GM18526 (cell line): ENCODE data around the gene HOXC10.

Source experiments
- POLR2A ChIP-seq: IDR thresholded peaks from 3 replicates; pipeline ENCODE4 v1.6.1; 2011; ENCODE audit not compliant: insufficient read length; ENCODE audit errors: extremely low read depth

HOXC10 gene

GRCh38 chr12:53985994-53986685 lies 1.2 kb downstream of the HOXC10 start:
- TF ChIP-seq POLR2A = no peak

- no peak for TF ChIP-seq POLR2A
Observed at GRCh38 chr12:53986686-53987483, 1.9 kb downstream of the HOXC10 start.

GRCh38 chr12:53987787-53988230 lies 2.9 kb downstream of the HOXC10 start:
- TF ChIP-seq POLR2A = no peak

DNA sequence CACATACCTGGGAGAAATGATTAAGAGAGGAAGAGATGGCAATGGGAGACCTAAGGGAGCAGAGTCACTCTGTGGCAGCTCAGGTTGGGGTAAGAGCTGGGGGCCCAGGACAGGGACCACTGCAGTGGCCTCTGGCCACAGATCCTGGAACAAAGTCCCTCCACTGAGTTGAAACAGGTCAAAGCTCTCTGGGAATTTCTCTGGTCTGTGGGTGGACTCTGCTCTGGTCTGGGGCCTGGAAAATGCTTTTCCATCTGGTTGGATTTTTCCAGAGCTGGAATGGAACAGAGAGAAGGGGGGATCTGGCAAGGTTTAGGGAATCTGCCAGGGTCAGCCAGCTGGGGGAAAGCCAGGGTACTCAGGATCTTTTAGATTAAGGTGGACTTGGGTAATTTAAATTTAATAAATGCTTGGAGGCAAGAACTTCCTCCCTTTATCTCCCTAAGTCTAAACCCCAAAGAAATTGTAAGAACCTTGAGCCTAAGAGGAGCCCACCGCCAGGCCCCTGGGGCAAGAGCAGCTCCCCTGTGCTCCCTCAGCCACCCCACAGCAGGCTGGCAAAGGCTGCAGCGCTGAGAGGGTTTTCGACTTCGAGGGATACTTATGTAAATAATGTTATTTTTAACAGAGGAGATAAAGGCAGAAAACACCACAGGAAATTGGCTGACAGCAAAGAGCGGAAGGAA lies 3.7 kb downstream of the HOXC10 start:
- no peak for TF ChIP-seq POLR2A

- TF ChIP-seq POLR2A = no peak
Observed at GRCh38 chr12:53989227-53990113, 4.5 kb downstream of the HOXC10 start.

GRCh38 chr12:53990311-53991076 lies 5.5 kb downstream of the HOXC10 start:
- TF ChIP-seq POLR2A = no peak

GRCh38 chr12:53991077-53991460 lies 6.1 kb downstream of the HOXC10 start:
- TF ChIP-seq POLR2A = no peak

- TF ChIP-seq POLR2A = no peak
Observed at GRCh38 chr12:53992377-53992889, 7.5 kb downstream of the HOXC10 start.

DNA sequence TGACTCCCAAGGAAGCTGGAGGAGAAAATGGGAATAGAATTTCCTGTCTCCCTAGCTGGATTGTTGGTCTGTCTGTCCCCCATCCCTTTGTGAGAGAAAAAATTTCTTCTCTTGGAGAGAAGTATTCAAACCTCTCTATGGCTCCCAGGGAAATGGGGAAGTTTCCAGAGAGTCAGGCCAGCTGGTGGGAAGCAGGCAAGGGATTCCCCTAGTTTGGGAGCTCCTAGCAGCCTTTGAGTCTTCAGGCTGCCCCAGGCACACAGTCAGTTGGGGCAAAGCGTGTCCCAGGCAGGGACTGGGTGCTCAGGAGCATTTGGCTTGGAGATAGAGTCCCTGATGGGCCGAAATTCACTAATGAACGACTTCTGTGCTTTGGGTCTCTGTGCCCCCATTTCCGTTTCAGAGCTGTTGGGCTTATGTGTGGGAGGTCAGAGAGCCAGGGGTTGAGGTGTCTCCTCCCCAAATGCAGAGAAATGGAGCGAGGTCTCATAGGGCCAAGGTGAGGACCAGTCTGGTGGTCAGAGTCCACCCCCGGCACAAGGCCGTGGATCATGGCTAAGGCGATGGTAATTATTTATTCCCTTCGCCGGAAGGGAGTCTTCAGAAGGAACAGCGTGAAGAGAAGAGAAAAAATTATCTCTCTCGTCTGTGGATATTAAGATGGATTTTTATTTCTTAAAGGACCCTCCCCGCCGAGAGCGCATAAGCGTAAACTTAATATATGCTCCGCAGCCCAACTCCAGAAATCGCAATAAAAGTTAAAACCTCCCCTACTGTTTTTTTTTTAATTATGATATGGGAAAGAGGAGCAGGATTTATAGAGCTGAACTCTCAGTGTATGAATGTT lies 8.4 kb downstream of the HOXC10 start:
- TF ChIP-seq POLR2A = no peak

DNA sequence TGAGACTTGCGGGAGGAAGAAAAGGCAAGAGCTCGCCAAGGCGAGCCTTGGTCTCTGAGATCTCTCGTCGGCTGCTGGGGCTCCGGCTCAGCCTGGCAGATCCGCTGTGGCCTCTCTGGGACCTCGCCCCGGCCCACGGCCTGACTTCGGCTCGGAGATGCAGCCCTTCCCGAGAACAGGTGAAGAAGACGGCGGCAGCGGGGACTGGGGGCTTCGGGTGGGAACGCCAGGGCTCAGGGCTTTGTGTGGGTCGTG lies 9.0 kb downstream of the HOXC10 start:
- TF ChIP-seq POLR2A = no peak

DNA sequence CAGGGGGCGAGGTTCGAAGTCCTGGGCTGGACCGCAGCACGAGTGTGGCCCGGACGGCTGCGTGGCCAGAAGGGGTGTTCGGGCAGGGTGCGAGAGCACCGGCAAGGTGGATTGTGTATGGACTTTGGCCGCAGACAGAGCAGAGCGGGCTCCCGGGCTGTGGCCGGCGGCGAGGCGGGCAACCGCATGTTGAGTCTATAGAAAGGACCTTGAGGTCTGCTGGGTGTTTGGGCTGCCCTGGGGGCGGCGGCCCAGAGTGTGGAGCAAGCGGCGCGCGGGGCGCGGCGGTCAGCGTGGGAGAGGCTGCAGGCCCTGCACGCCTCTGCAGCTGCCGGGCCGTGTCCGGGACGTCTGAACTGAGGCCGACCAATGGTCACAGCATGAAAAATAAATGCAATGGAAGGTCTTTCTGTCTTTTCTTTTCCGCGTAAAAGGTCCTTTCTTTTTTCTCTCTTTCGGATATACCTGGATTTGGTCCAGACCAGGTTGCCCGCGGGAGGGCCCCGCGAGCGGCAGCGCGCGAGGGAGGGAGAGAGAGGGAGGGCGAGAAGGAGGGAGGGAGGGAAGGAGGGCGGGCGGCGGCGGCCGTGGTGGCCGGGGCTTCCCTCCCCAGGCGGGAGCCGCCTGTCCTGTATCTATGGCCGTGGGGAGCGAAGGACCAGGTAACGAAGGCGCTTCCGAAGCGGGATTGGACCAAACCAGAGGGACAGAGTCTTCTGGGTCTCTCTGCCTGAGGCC lies 9.5 kb downstream of the HOXC10 start:
- TF ChIP-seq POLR2A = no peak

GRCh38 chr12:53995002-53995377 lies 10.0 kb downstream of the HOXC10 start:
- no peak for TF ChIP-seq POLR2A
